ENCODE results near the gene RERE.

GRCh38 chr1:8420318-8420717 lies 397.1 kb downstream of the RERE start:
- TF ChIP-seq CTCF (conservative IDR thresholded peaks at IDR 0.05; ENCODE audit: low read depth in 2 of 2) = no peak
- no peak for TF ChIP-seq POLR2AphosphoS5 (IDR thresholded peaks at IDR 0.05; ENCODE audit: low read depth)
- no peak for TF ChIP-seq EZH2phosphoT487 (IDR thresholded peaks at IDR 0.05; ENCODE audit: unreplicated experiment)
